Body of pancreas (tissue), 4 donors: ENCODE data around the gene CDC25C. TPM values are rescaled to one million over a fixed set of nuclear protein-coding genes. Genes with fewer than 3 reads are reported as not detected.

Experiments used
- ATAC-seq: fragments of 150-250 bp; one replicate; pipeline ENCODE4 v1.9.1; 2016
- DNase-seq, 4 donors: peaks; one replicate each; pipeline ENCODE4 v3.0.0-alpha.2; 2019
- H3K27ac ChIP-seq, 4 donors: fragments of 200-600 bp; sonication (generic); 1 replicate in 3 of 4; 2 replicates in 1 of 4; pipeline versions ENCODE4 v1.5.1 to v1.6.1; 2016 to 2019; ENCODE audit warnings: mild to moderate bottlenecking in 1 of 4, mixed read lengths in 1 of 4, moderate library complexity in 1 of 4
- H3K27me3 ChIP-seq, 2 donors: fragments of 200-600 bp; sonication (generic); one replicate each; pipeline ENCODE4 v1.6.0; 2016; ENCODE audit warnings: mild to moderate bottlenecking in 1 of 2
- H3K36me3 ChIP-seq, 2 donors: fragments of 200-600 bp; sonication (generic); replicated peaks in 1 of 2; 2 replicates each; pipeline ENCODE4 v1.5.1; 2016; ENCODE audit warnings: low read depth in 2 of 2; ENCODE audit not compliant: insufficient read depth in 1 of 2
- H3K4me1 ChIP-seq: fragments of 200-600 bp; sonication (generic); one replicate; pipeline ENCODE4 v1.6.0; 2016
- H3K4me3 ChIP-seq, 2 donors: fragments of 200-600 bp; sonication (generic); 1 replicate in 1 of 2; 2 replicates in 1 of 2; pipeline ENCODE4 v1.5.1; 2016 to 2019
- H3K9me3 ChIP-seq, 3 donors: fragments of 200-600 bp; sonication (generic); 1 replicate in 2 of 3; 2 replicates in 1 of 3; pipeline ENCODE4 v1.5.1; 2016
- CTCF ChIP-seq, 7 experiments: fragments of 450-650 bp in 4 of 7; fragments of 200-600 bp in 3 of 7; sonication (generic) in 3 of 7; IDR thresholded peaks; one replicate each; pipeline ENCODE4 v1.5.1; 2016 to 2019; ENCODE audit warnings: antibody characterized with exemption in 7 of 7
- POLR2A ChIP-seq, 3 donors: fragments of 450-650 bp; IDR thresholded peaks; one replicate each; pipeline ENCODE4 v1.6.1; 2016; ENCODE audit warnings: antibody characterized with exemption in 3 of 3, mild to moderate bottlenecking in 2 of 3
- WGBS, 2 donors: methylation state at CpG; one replicate each; pipeline ENCODE4 v1.1.5; 2017; 5-methylcytosine and 5-hydroxymethylcytosine counted together
- intact Hi-C: fragments of 100-400 bp; cut with DNase I; formaldehyde crosslinking; loops from one replicate; pipeline ENCODE4 v1.15.1; 2023
- total RNA-seq, 2 donors: library from RNA; depleted of rRNA; stranded (reverse); fragments of >200 nt; gene quantifications; one replicate each; pipeline ENCODE4 v1.1.0, GENCODE V29; 2016

The CDC25C gene
- total RNA-seq, 2 donors from 2014 or later: not detected

GRCh38 chr5:138271281-138271680 lies 60.3 kb downstream of the CDC25C start:
- no peak for ATAC-seq
- H3K4me1 ChIP-seq: peaks cover 25% of the 10 kb centered on the region
- TF ChIP-seq CTCF (IDR thresholded peaks at IDR 0.05) (no peak), POLR2A (IDR thresholded peaks at IDR 0.05) (no peak)
- H3K9me3 ChIP-seq: no peaks in the 10 kb centered on the region
- no peaks in the 10 kb centered on the region for H3K36me3 ChIP-seq
- no peak overlapping the region for H3K27ac ChIP-seq
- H3K4me3 ChIP-seq: no peak overlapping the region
- intact Hi-C loops: no loop called here
- 67 to 74% methylated on average over 5 of the region's 5 CpGs for WGBS, 2 donors
- DNase-seq: no peak
- H3K27me3 ChIP-seq: no peaks in the 10 kb centered on the region

- H3K4me1 ChIP-seq: no peaks in the 10 kb centered on the region
- H3K36me3 ChIP-seq: no peaks in the 10 kb centered on the region
- DNase-seq (no peak), ATAC-seq (no peak)
- TF ChIP-seq POLR2A (IDR thresholded peaks at IDR 0.05): no peak
- TF ChIP-seq CTCF (IDR thresholded peaks at IDR 0.05): no peak
- no peaks in the 10 kb centered on the region for H3K9me3 ChIP-seq
- H3K27ac ChIP-seq: no peak overlapping the region
- 90 to 95% methylated on average over 2 to 8 of the region's 8 CpGs for WGBS, 2 donors
- intact Hi-C loops: no loop called here
- H3K4me3 ChIP-seq: no peak overlapping the region
- no peaks in the 10 kb centered on the region for H3K27me3 ChIP-seq
These were observed 67.4 kb downstream of the CDC25C start for GRCh38 chr5:138264183-138264582.

GRCh38 chr5:138263581-138263980 lies 68.0 kb downstream of the CDC25C start:
- intact Hi-C loops: no loop called here
- TF ChIP-seq CTCF (IDR thresholded peaks at IDR 0.05) (no peak), POLR2A (IDR thresholded peaks at IDR 0.05) (no peak)

GRCh38 chr5:138258704-138259292 lies 72.8 kb downstream of the CDC25C start:
- Histone ChIP-seq H3K4me3 (no peak overlapping the region), H3K4me1 (no peaks in the 10 kb centered on the region), H3K27me3 (no peaks in the 10 kb centered on the region), H3K36me3 (no peaks in the 10 kb centered on the region), H3K9me3 (no peaks in the 10 kb centered on the region), H3K27ac (no peak overlapping the region)
- ATAC-seq (no peak), DNase-seq (no peak)
- TF ChIP-seq POLR2A (IDR thresholded peaks at IDR 0.05): no peak
- no peak for TF ChIP-seq CTCF (IDR thresholded peaks at IDR 0.05)
- intact Hi-C loops: no loop called here
- WGBS, 2 donors: 65 to 78% methylated on average over 4 of the region's 4 CpGs

More at GRCh38 chr5:138263581-138263980, 68.0 kb downstream of the CDC25C start:
- no peak for ATAC-seq
- no peaks in the 10 kb centered on the region for H3K9me3 ChIP-seq
- WGBS, 2 donors: 86 to 89% methylated on average over 3 of the region's 3 CpGs
- DNase-seq: no peak
- H3K36me3 ChIP-seq: no peaks in the 10 kb centered on the region
- H3K27me3 ChIP-seq: no peaks in the 10 kb centered on the region
- no peak overlapping the region for H3K27ac ChIP-seq
- H3K4me1 ChIP-seq: no peaks in the 10 kb centered on the region
- H3K4me3 ChIP-seq: no peak overlapping the region

- WGBS, 2 donors: 66 to 79% methylated on average over 10 to 18 of the region's 29 CpGs
- H3K36me3 ChIP-seq: no peaks in the 10 kb centered on the region
- no peak for DNase-seq
- no peaks in the 10 kb centered on the region for H3K9me3 ChIP-seq
- H3K27ac ChIP-seq: no peak overlapping the region
- intact Hi-C loops: no loop called here
- H3K4me3 ChIP-seq: no peak overlapping the region
- no peaks in the 10 kb centered on the region for H3K27me3 ChIP-seq
- ATAC-seq: no peak
- TF ChIP-seq POLR2A (IDR thresholded peaks at IDR 0.05) (no peak), CTCF (IDR thresholded peaks at IDR 0.05) (no peak)
- no peaks in the 10 kb centered on the region for H3K4me1 ChIP-seq
These were observed 74.0 kb downstream of the CDC25C start for GRCh38 chr5:138257583-138257982.
